HG03558 (cell line): ENCODE results near the gene SUCLG2.

Source experiments
- ATAC-seq: cut with Tn5 transposase; IDR thresholded peaks from one replicate; pipeline ENCODE4 v1.9.1; 2021; ENCODE audit warnings: moderate number of reproducible peaks; ENCODE audit not compliant: unreplicated experiment; ENCODE audit errors: extremely low read depth

The SUCLG2 gene

DNA sequence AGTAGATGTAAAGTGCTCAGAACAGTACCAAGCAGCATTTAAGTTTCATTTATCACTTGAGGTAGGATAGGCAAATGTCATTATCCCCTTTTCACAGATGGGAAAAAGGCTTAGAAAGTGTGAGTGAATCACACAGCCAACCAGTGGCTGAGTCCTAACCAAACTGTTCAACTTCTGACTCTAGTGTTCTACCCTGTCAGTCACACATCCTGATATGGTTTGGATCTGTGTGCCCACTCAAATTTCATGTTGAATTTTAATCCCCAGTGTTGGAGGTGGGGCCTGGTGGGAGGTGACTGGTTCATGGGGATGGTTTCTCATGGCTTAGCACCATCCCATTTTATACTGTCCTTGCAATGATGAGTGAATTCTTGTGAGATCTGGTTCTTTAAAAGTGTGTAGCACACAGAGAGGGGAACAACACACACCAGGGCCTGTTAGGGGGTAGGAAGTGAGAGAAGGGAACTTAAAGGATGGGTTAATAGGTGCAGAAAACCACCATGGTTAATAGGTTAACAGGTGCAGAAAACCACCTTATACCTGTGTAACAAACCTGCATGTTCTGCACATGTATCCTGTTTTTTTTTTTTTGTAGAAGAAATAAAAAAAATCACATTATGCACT, 304.7 kb downstream of the SUCLG2 start:
- ATAC-seq = peak; percentile 92

- no peak for ATAC-seq
Measured at GRCh38 chr3:67346081-67346480, 308.3 kb downstream of the SUCLG2 start.

DNA sequence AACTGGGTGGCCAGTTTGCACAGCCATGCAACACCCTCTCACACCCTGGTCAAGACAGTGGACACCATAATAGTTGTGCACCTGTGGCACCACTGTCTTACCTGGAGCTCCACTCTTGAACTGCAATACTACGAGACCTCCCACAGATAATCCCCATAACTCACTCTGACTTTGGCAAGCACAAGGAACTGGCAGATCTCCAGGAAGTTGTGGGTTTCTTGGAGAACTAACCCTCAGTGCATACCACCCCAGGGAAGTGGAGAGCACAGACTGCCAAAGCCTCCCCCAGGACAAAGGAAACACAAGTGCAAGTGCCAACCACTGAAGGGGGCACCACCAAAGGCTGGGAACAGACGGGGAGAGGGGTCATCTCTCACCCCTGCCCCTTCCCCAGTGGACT, 318.6 kb downstream of the SUCLG2 start:
- no peak for ATAC-seq

GRCh38 chr3:67334588-67334987, 319.8 kb downstream of the SUCLG2 start:
- ATAC-seq = no peak

DNA sequence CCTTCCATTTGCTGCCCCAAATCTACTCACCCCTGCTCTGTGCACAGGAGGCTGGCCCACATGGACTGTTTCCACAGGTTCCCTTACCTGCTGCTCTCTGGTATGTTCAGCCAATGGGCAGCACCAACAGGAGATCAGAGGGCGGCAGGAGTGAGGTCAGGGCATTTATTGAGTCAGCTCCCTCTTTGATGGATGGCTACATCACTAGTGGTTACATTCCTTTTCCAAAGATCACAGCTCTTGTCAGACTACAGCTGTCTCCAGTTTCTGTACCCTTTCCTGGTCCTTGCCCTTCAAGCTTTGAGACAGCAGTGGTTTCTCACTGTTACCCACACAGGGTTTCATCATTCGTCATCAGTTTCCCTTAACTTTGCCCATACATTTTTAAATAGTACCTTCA, 325.1 kb downstream of the SUCLG2 start:
- no peak for ATAC-seq

DNA sequence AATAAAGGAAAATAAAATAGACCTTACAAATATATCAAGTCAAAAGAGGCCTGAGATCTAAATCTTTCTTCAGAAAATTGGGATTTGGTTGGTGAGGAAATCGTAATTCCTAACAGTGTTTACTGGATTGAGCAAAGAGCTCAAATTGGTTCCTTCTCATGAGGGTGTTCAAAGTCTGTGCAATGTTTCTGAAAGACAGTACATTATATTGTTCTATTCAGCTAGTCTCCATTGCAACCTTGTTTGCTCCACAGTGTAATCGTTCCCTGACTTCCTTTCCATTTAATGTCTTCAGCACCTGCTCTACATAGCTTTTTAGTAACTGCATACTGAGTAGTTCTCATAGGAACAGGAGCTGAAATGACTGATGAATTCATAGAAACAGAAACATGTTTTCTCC, 326.8 kb downstream of the SUCLG2 start:
- no peak for ATAC-seq

DNA sequence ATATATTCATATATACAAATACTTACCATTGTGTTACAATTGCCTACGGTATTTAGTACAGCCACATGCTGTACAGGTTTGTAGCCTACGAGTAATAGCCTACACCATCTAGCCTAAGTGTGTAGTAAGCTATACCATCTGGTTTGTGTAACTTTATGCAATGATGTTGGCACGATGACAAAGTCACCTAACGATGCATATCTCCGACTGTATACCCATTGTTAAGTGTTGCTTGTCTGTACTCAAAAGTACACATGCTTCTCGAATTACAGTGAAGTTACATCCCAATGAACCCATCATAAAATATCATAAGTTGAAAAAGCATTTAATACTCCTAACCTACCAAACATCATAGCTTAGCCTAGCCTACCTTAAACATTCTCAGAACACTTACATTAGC, 329.2 kb downstream of the SUCLG2 start:
- no peak for ATAC-seq
